Measurements from ENCODE around the gene RASGRP2.
A peak's percentile ranks its signal among the peaks of the same experiment; 100 is the strongest.

RASGRP2 gene

GRCh38 chr11:64723117-64723906 is 20.6 kb downstream of the RASGRP2 start, which contains the start of gene NRXN2:
NRXN2 (minus strand) TSS chr11:64723197; CDS start chr11:64713699, 9,498 bp downstream.
- H3K4me3 ChIP-seq (ENCODE audit: low read depth, low read length) = peak within 1 kb of the TSS; percentile 64
- DNase-seq (ENCODE audit: low read depth) = no peak

- H3K4me3 ChIP-seq (ENCODE audit: low read depth, low read length) = no peak overlapping the region
- DNase-seq (ENCODE audit: low read depth) = no peak
These were observed 21.5 kb downstream of the RASGRP2 start for GRCh38 chr11:64722141-64723065.

- no peak for DNase-seq (ENCODE audit: low read depth)
- H3K4me3 ChIP-seq (ENCODE audit: low read depth, low read length) = no peak overlapping the region
These were observed 22.6 kb downstream of the RASGRP2 start for GRCh38 chr11:64721359-64721699.

GRCh38 chr11:64720640-64721358 is 23.1 kb downstream of the RASGRP2 start:
- no peak overlapping the region for H3K4me3 ChIP-seq (ENCODE audit: low read depth, low read length)
- DNase-seq (ENCODE audit: low read depth) = no peak

GRCh38 chr11:64720167-64720566 is 23.8 kb downstream of the RASGRP2 start:
- no peak for DNase-seq (ENCODE audit: low read depth)
- H3K4me3 ChIP-seq (ENCODE audit: low read depth, low read length) = no peak overlapping the region

GRCh38 chr11:64719406-64719805 is 24.5 kb downstream of the RASGRP2 start:
- DNase-seq (ENCODE audit: low read depth) = no peak

GRCh38 chr11:64718780-64719124 is 25.2 kb downstream of the RASGRP2 start:
- no peak for DNase-seq (ENCODE audit: low read depth)
- H3K4me3 ChIP-seq (ENCODE audit: low read depth, low read length) = no peak overlapping the region

More at GRCh38 chr11:64719406-64719805, 24.5 kb downstream of the RASGRP2 start:
- H3K4me3 ChIP-seq (ENCODE audit: low read depth, low read length) = no peak overlapping the region

- no peak for DNase-seq (ENCODE audit: low read depth)
- no peak overlapping the region for H3K4me3 ChIP-seq (ENCODE audit: low read depth, low read length)
These were observed 25.7 kb downstream of the RASGRP2 start for GRCh38 chr11:64718084-64718779.

GRCh38 chr11:64717268-64717578 is 26.7 kb downstream of the RASGRP2 start:
- H3K4me3 ChIP-seq (ENCODE audit: low read depth, low read length) = no peak overlapping the region
- no peak for DNase-seq (ENCODE audit: low read depth)

GRCh38 chr11:64716473-64717267 is 27.3 kb downstream of the RASGRP2 start:
- no peak for DNase-seq (ENCODE audit: low read depth)
- no peak overlapping the region for H3K4me3 ChIP-seq (ENCODE audit: low read depth, low read length)

- H3K4me3 ChIP-seq (ENCODE audit: low read depth, low read length) = no peak overlapping the region
These were observed 28.0 kb downstream of the RASGRP2 start for GRCh38 chr11:64715756-64716472.

GRCh38 chr11:64715110-64715509 is 28.8 kb downstream of the RASGRP2 start:
- DNase-seq (ENCODE audit: low read depth) = no peak
- no peak overlapping the region for H3K4me3 ChIP-seq (ENCODE audit: low read depth, low read length)

More at GRCh38 chr11:64715756-64716472, 28.0 kb downstream of the RASGRP2 start:
- DNase-seq (ENCODE audit: low read depth) = no peak

GRCh38 chr11:64714666-64715065 is 29.3 kb downstream of the RASGRP2 start:
- H3K4me3 ChIP-seq (ENCODE audit: low read depth, low read length) = no peak overlapping the region
- DNase-seq (ENCODE audit: low read depth) = no peak

GRCh38 chr11:64713781-64714363 is 30.1 kb downstream of the RASGRP2 start:
- no peak for DNase-seq (ENCODE audit: low read depth)
- no peak overlapping the region for H3K4me3 ChIP-seq (ENCODE audit: low read depth, low read length)

GRCh38 chr11:64713016-64713707 is 30.8 kb downstream of the RASGRP2 start:
- no peak for DNase-seq (ENCODE audit: low read depth)
- no peak overlapping the region for H3K4me3 ChIP-seq (ENCODE audit: low read depth, low read length)

GRCh38 chr11:64712430-64713015 is 31.4 kb downstream of the RASGRP2 start:
- no peak overlapping the region for H3K4me3 ChIP-seq (ENCODE audit: low read depth, low read length)
- DNase-seq (ENCODE audit: low read depth) = no peak

GRCh38 chr11:64711956-64712362 is 32.0 kb downstream of the RASGRP2 start:
- H3K4me3 ChIP-seq (ENCODE audit: low read depth, low read length) = no peak overlapping the region
- DNase-seq (ENCODE audit: low read depth) = no peak
